ENCODE results near the gene TXNDC17.

Gene TXNDC17

DNA sequence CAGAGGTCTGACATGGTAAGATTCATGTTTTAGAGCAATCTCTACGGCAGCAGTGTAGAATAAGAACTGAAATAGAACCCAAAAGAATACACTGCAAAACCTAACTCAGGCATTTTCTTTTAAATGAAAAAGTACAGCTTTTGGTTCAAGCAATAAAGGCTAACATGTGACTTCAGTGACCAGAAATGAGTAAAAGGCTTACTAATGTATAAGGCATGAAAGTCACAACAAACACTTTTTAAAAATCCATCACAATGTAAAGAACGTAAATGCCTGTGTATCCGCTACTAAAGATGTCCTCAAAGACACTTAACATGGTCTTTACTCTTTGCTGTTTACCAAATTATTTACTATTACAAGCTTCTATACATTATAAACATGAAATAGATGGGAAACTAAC, 16.9 kb upstream of the TXNDC17 start:
- no peak for DNase-seq
- TF ChIP-seq POLR2A (IDR thresholded peaks at IDR 0.05; ENCODE audit: low read length) (no peak), GATA1 (IDR thresholded peaks at IDR 0.05; ENCODE audit: low read depth, low read length) (no peak)

- DNase-seq: no peak
- TF ChIP-seq POLR2A (IDR thresholded peaks at IDR 0.05; ENCODE audit: low read length) (no peak), GATA1 (IDR thresholded peaks at IDR 0.05; ENCODE audit: low read depth, low read length) (no peak)
Observed at GRCh38 chr17:6626616-6627015, 14.2 kb upstream of the TXNDC17 start.

- no peak for TF ChIP-seq GATA1 (IDR thresholded peaks at IDR 0.05; ENCODE audit: low read depth, low read length)
- TF ChIP-seq POLR2A (IDR thresholded peaks at IDR 0.05; ENCODE audit: low read length): no peak
- no peak for DNase-seq
Observed at GRCh38 chr17:6627019-6627418, 13.8 kb upstream of the TXNDC17 start.

GRCh38 chr17:6630390-6630789, 10.5 kb upstream of the TXNDC17 start:
- no peak for TF ChIP-seq GATA1 (IDR thresholded peaks at IDR 0.05; ENCODE audit: low read depth, low read length)
- TF ChIP-seq POLR2A (IDR thresholded peaks at IDR 0.05; ENCODE audit: low read length): no peak
- DNase-seq: no peak

- DNase-seq: no peak
- TF ChIP-seq POLR2A (IDR thresholded peaks at IDR 0.05; ENCODE audit: low read length): no peak
- no peak for TF ChIP-seq GATA1 (IDR thresholded peaks at IDR 0.05; ENCODE audit: low read depth, low read length)
Observed at GRCh38 chr17:6632530-6632929, 8.3 kb upstream of the TXNDC17 start.

- TF ChIP-seq POLR2A (IDR thresholded peaks at IDR 0.05; ENCODE audit: low read length) (no peak), GATA1 (IDR thresholded peaks at IDR 0.05; ENCODE audit: low read depth, low read length) (no peak)
- DNase-seq: no peak
Observed at GRCh38 chr17:6633263-6633662, 7.6 kb upstream of the TXNDC17 start.

- no peak for DNase-seq
- TF ChIP-seq GATA1 (IDR thresholded peaks at IDR 0.05; ENCODE audit: low read depth, low read length) (no peak), POLR2A (IDR thresholded peaks at IDR 0.05; ENCODE audit: low read length) (no peak)
Observed at GRCh38 chr17:6636105-6636504, 4.8 kb upstream of the TXNDC17 start.

DNA sequence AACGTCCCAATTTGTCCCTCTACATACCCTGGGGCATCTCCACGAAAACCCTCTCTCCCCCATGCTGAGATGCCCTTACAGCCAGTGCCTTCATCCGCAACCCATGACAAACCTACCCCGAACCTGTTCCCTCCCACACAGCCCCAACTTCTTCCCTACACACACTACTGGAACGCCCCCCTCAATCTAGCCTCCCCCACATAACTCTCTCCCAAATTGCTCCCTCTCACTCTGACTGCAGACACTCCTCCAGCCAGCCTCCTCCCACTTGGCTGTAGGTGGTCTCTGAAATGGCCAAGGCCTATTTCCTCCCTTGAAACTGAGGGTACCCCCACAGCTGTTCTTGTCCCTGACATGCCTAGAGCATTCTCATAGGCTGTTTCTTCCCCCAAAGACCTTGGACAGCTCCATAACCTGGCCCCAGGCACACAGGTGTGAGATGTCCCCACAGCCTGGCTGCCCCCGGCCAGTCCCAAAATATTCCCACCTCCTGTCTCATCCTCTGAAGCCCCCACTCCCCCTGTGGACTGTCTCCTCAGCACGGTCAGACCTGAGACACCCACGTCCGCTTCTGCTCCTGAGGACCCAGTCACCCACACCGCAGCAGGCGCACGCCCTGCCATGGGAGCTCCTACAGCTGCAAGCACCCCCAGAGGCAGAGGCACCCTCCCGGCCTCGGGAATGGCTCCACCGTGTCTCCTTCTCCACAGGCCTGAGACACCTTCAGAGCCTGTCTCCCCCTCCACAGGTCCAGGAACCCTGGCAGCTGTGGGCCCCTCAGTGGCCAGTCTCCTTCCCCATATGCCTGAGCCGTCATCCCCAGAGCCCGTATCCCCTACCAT, 4.0 kb upstream of the TXNDC17 start:
- no peak for DNase-seq
- no peak for TF ChIP-seq POLR2A (IDR thresholded peaks at IDR 0.05; ENCODE audit: low read length)
- no peak for TF ChIP-seq GATA1 (IDR thresholded peaks at IDR 0.05; ENCODE audit: low read depth, low read length)

GRCh38 chr17:6637458-6637840, 3.4 kb upstream of the TXNDC17 start:
- DNase-seq: no peak
- TF ChIP-seq GATA1 (IDR thresholded peaks at IDR 0.05; ENCODE audit: low read depth, low read length) (no peak), POLR2A (IDR thresholded peaks at IDR 0.05; ENCODE audit: low read length) (no peak)

DNA sequence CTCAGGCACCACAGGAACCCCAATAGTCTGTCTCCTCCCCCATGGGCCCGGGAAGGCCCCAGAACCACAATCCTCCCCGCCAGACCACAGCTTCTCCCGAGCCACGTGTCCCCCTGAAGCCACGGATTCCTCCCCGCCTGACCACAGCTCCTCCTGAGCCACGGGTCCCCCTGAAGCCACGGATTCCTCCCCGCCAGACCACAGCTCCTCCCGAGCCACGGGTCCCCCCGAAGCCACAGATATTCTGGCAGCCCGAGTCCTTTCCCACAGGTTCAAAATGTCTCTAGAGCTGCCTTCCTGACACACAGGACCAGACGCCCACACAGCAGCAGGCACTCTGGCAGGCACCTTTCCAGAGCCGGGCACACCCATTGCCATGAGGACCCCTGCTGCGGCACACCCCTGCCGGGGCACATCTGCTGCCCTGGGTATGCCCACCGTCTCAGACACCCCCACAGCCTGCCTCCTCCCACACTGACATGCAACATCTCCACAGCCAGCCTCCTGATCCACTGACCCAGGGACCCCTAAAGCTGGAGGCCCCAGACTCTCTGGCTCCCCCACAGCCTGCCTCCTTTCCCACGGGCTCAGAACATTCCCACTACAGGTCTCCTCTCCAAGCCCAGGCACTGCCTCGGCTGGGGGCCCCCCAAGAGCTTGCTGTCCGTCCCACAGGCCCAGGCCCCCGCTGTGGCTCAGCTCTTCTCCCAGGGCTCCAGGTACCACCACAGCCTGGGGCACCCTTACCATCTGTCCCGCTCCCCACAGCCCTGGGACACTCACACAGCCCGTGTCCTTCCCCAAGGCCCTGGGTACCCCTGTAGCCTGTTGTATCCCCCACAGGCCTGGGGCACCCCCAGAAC, 2.6 kb upstream of the TXNDC17 start:
- DNase-seq: peak in 1 of 2 experiments; percentile 20
- TF ChIP-seq GATA1 (IDR thresholded peaks at IDR 0.05; ENCODE audit: low read depth, low read length) (no peak), POLR2A (IDR thresholded peaks at IDR 0.05; ENCODE audit: low read length) (no peak)

DNA sequence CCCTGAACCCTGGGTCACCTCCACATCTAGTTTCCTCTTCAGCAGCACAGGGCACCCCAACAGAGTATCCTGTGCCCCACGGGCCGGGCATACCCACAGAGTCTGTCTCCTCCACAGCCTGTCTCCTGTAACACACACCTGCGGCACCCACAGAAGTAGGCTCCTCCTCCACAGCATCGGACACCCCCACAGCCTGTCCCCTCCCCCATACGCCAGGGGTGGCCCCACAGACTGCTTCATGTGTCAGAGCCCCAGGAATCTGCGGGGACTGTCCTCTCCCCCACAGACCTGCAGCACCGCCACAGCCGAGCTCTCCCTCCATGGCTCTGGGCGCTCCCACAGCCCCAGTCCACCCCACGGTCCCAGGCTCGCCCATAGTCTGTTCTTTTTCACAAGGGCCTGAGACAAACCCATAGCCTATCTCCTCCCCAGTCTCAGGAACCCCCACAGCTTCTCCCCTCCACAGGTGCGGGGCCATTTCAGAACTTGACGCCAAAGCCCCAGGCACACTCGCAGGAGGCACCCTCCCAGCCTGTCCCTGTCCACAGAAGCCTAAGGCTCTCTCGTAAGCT, 1.8 kb upstream of the TXNDC17 start:
- TF ChIP-seq POLR2A (IDR thresholded peaks at IDR 0.05; ENCODE audit: low read length) (no peak), GATA1 (IDR thresholded peaks at IDR 0.05; ENCODE audit: low read depth, low read length) (no peak)
- DNase-seq: no peak

GRCh38 chr17:6639586-6640535, 999 bp upstream of the TXNDC17 start:
- peak; percentile 65 to 73 for DNase-seq
- TF ChIP-seq GATA1 (IDR thresholded peaks at IDR 0.05; ENCODE audit: low read depth, low read length) (no peak), POLR2A (IDR thresholded peaks at IDR 0.05; ENCODE audit: low read length) (no peak)

DNA sequence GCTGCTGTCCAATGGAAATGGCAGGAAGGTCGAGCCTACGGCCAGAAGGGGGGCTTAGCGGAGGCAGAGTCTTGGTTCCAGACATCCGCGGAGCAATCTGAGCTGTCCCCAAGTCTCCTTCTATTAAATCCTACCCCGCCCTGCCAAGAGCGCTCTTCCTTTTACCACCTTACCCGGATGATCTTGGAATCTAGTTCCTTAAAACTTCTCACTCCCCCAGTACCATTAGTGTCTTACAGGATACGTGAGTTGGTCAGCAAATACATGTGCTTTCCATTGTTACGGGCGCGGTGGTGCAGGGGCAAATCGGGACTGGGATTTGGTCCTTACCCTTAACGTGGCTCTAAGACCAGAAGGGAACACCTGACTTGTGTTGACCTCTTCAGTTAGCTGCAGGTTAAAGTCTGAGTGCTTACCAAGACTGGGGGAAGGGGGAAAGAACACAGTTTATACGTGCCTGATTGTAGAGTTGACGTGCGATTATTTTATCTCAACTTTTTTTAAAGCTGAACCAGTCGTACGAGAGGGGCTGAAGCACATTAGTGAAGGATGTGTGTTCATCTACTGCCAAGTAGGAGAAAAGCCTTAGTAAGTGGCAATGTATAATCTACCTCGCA, 495 bp downstream of the TXNDC17 start:
- DNase-seq: peak; percentile 46 to 49
- TF ChIP-seq GATA1 (IDR thresholded peaks at IDR 0.05; ENCODE audit: low read depth, low read length) (no peak), POLR2A (IDR thresholded peaks at IDR 0.05; ENCODE audit: low read length) (no peak)
